H1 (cell line): ENCODE measurements around the gene SYDE2. TPM values are rescaled to one million over a fixed set of nuclear protein-coding genes. Genes with fewer than 3 reads are reported as not detected.

Experiments
- CTCF ChIA-PET: fragments of 300-600 bp; sonication (Branson Sonifier 250); formaldehyde crosslinking; loops from one replicate; lab custom pipeline; 2021; ENCODE audit not compliant: partially characterized antibody; lab: Charles Lee
- POLR2A ChIA-PET: fragments of 300-600 bp; sonication (Branson Sonifier 250); formaldehyde crosslinking; loops from one replicate; lab custom pipeline; 2021; ENCODE audit warnings: inconsistent platforms; ENCODE audit not compliant: partially characterized antibody; lab: Charles Lee
- DNase-seq, 2 experiments: peaks; one replicate each; pipeline versions ENCODE4 v3.0.0 to v3.0.0-alpha.2; 2010 to 2022; ENCODE audit warnings: low spot score in 2 of 2, low read depth in 1 of 2, mixed read lengths in 1 of 2
- FAIRE-seq: peaks from 2 replicates; lab custom pipeline; 2011; peaks lifted over from hg19 to GRCh38; lab: Jason Lieb, UNC
- H2AFZ ChIP-seq: 2 replicates; pipeline ENCODE4 v1.8.1; 2012; ENCODE audit warnings: low read length, inconsistent platforms
- H2AK5ac ChIP-seq: 2 replicates; pipeline ENCODE4 v1.6.1; 2013; ENCODE audit warnings: low read depth, low read length
- H2BK120ac ChIP-seq: replicated peaks from 2 replicates; pipeline ENCODE3; 2013; ENCODE audit warnings: low read depth, low read length, inconsistent platforms
- H2BK12ac ChIP-seq: 2 replicates; pipeline ENCODE4 v1.6.1; 2013; ENCODE audit warnings: low read depth, low read length
- H2BK15ac ChIP-seq: 2 replicates; pipeline ENCODE4 v1.6.1; 2013; ENCODE audit warnings: low read length
- H2BK20ac ChIP-seq: 2 replicates; pipeline ENCODE4 v1.6.1; 2013; ENCODE audit warnings: low read length
- H2BK5ac ChIP-seq: 2 replicates; pipeline ENCODE4 v1.6.1; 2013; ENCODE audit warnings: low read depth, low read length
- H3K14ac ChIP-seq: 2 replicates; pipeline ENCODE4 v1.6.1; 2013; ENCODE audit warnings: inconsistent platforms; ENCODE audit not compliant: insufficient read length
- H3K18ac ChIP-seq: 2 replicates; pipeline ENCODE4 v1.6.1; 2013; ENCODE audit warnings: low read length; ENCODE audit errors: extremely low read depth
- H3K23ac ChIP-seq: 2 replicates; pipeline ENCODE4 v1.6.1; 2013; ENCODE audit warnings: inconsistent platforms; ENCODE audit not compliant: insufficient read length
- H3K23me2 ChIP-seq: 2 replicates; pipeline ENCODE4 v1.6.1; 2013; ENCODE audit warnings: low read depth, low read length
- H3K27ac ChIP-seq: 2 replicates; pipeline ENCODE4 v1.6.1; 2011; ENCODE audit warnings: low read depth, low read length, inconsistent platforms
- H3K27me3 ChIP-seq, 4 experiments: replicated peaks in 1 of 4; 1 replicate in 1 of 4; 2 replicates in 3 of 4; pipeline versions ENCODE4 v1.6.1 to v1.8.1; 2011 to 2013; ENCODE audit warnings: low read length in 3 of 4, mild to moderate bottlenecking in 3 of 4, inconsistent platforms in 2 of 4, mixed read lengths in 2 of 4, moderate library complexity in 1 of 4; ENCODE audit not compliant: control insufficient read depth in 3 of 4, insufficient read depth in 3 of 4; ENCODE audit errors: extremely low read depth in 1 of 4
- H3K36me3 ChIP-seq, 4 experiments: 2 replicates each; pipeline versions ENCODE4 v1.6.1 to v1.8.1; 2011 to 2013; ENCODE audit warnings: mild to moderate bottlenecking in 4 of 4, low read length in 3 of 4, moderate library complexity in 2 of 4, control low read depth in 1 of 4, inconsistent platforms in 1 of 4; ENCODE audit not compliant: insufficient read depth in 4 of 4, control insufficient read depth in 2 of 4
- H3K4ac ChIP-seq: replicated peaks from 2 replicates; pipeline ENCODE3; 2013; ENCODE audit warnings: low read length, low read depth, mixed read lengths, inconsistent platforms; ENCODE audit not compliant: insufficient read length
- H3K4me1 ChIP-seq, 4 experiments: replicated peaks in 1 of 4; 1 replicate in 1 of 4; 2 replicates in 3 of 4; pipeline versions ENCODE4 v1.6.1 to v1.8.1; 2011 to 2013; ENCODE audit warnings: low read length in 3 of 4, inconsistent platforms in 2 of 4, mixed read lengths in 1 of 4; ENCODE audit not compliant: insufficient read depth in 4 of 4, control insufficient read depth in 3 of 4
- H3K4me2 ChIP-seq, 2 experiments: 2 replicates each; pipeline versions ENCODE4 v1.6.1 to v1.8.1; 2011 to 2013; ENCODE audit warnings: low read depth in 2 of 2, low read length in 2 of 2, control low read depth in 1 of 2, inconsistent platforms in 1 of 2, mild to moderate bottlenecking in 1 of 2; ENCODE audit not compliant: insufficient read depth in 1 of 2
- H3K4me3 ChIP-seq, 4 experiments: fragments of 200-600, 300-600 bp in 1 of 4; sonication (generic), shearing (Covaris generic), sonication (Bioruptor Twin) in 1 of 4; 2 replicates each; pipeline versions ENCODE4 v1.5.1 to v1.8.1; 2011 to 2016; ENCODE audit warnings: low read length in 4 of 4, low read depth in 3 of 4, control low read depth in 2 of 4, inconsistent platforms in 2 of 4, mild to moderate bottlenecking in 2 of 4, mixed read lengths in 1 of 4, moderate library complexity in 1 of 4; ENCODE audit not compliant: insufficient read depth in 2 of 4; ENCODE audit errors: extremely low read depth in 1 of 4
- H3K56ac ChIP-seq: replicated peaks from 2 replicates; pipeline ENCODE3; 2013; ENCODE audit warnings: low read depth, mild to moderate bottlenecking, mixed read lengths, low read length, inconsistent platforms; ENCODE audit not compliant: insufficient read length
- H3K79me1 ChIP-seq: 2 replicates; pipeline ENCODE4 v1.6.1; 2013; ENCODE audit warnings: low read depth, low read length, control low read depth
- H3K79me2 ChIP-seq, 2 experiments: 2 replicates each; pipeline versions ENCODE4 v1.6.1 to v1.8.1; 2012 to 2013; ENCODE audit warnings: low read length in 2 of 2, mild to moderate bottlenecking in 2 of 2, inconsistent platforms in 1 of 2; ENCODE audit not compliant: insufficient read depth in 2 of 2, control insufficient read depth in 1 of 2
- H3K9ac ChIP-seq, 4 experiments: replicated peaks in 1 of 4; 1 replicate in 1 of 4; 2 replicates in 3 of 4; pipeline versions ENCODE4 v1.6.1 to v1.8.1; 2011 to 2013; ENCODE audit warnings: low read depth in 3 of 4, low read length in 3 of 4, control low read depth in 2 of 4, mild to moderate bottlenecking in 2 of 4, moderate library complexity in 2 of 4, inconsistent platforms in 1 of 4; ENCODE audit errors: extremely low read depth in 1 of 4
- H3K9me3 ChIP-seq, 2 experiments: 2 replicates each; pipeline versions ENCODE4 v1.6.1 to v1.8.1; 2012 to 2013; ENCODE audit warnings: mild to moderate bottlenecking in 2 of 2, moderate library complexity in 2 of 2, control low read depth in 1 of 2, inconsistent platforms in 1 of 2, low read depth in 1 of 2, low read length in 1 of 2, mixed read lengths in 1 of 2; ENCODE audit not compliant: insufficient read depth in 2 of 2
- H4K20me1 ChIP-seq, 2 experiments: replicated peaks in 1 of 2; 2 replicates each; pipeline versions ENCODE3 to v1.8.1; 2011 to 2013; ENCODE audit warnings: inconsistent platforms in 2 of 2, low read length in 2 of 2, mild to moderate bottlenecking in 1 of 2; ENCODE audit not compliant: insufficient read depth in 2 of 2, control insufficient read depth in 1 of 2
- H4K5ac ChIP-seq: 2 replicates; pipeline ENCODE4 v1.6.1; 2013; ENCODE audit warnings: low read length, low read depth, mixed read lengths, inconsistent platforms; ENCODE audit not compliant: insufficient read length
- H4K8ac ChIP-seq: 2 replicates; pipeline ENCODE4 v1.8.0; 2013; ENCODE audit warnings: mild to moderate bottlenecking, moderate library complexity, low read length, inconsistent platforms; ENCODE audit not compliant: insufficient read depth; ENCODE audit errors: extremely low read depth
- H4K91ac ChIP-seq: replicated peaks from 2 replicates; pipeline ENCODE3; 2013; ENCODE audit warnings: low read length, mixed read lengths, inconsistent platforms; ENCODE audit not compliant: insufficient read length
- RXRA ChIP-seq: IDR thresholded peaks from 2 replicates; pipeline ENCODE4 v1.6.1; 2011; ENCODE audit warnings: low read depth, mild to moderate bottlenecking, low read length, moderate library complexity; ENCODE audit not compliant: insufficient read depth
- WGBS, 2 experiments: shearing (Covaris generic) in 1 of 2; methylation state at CpG; one replicate each; pipeline versions ENCODE4 v1.1.6 to v1.1.7; 2013 to 2015; ENCODE audit warnings: low lambda C conversion rate in 2 of 2, mixed read lengths in 2 of 2, inconsistent platforms in 1 of 2, low coverage in 1 of 2, missing lambda C conversion rate in 1 of 2; ENCODE audit not compliant: insufficient replicate concordance in 2 of 2, insufficient coverage in 1 of 2, insufficient read length in 1 of 2; ENCODE audit errors: extremely low coverage in 1 of 2, missing lambda C conversion rate in 1 of 2; 5-methylcytosine and 5-hydroxymethylcytosine counted together
- polyA plus RNA-seq, 7 experiments: library from polyadenylated mRNA; depleted of rRNA in 3 of 7; stranded (reverse) in 5 of 7; unstranded in 2 of 7; fragments of >200 nt in 5 of 7; fragments of 200-250 nt in 2 of 7; gene quantifications; 1 replicate in 5 of 7; 2 replicates in 1 of 7; 4 replicates in 1 of 7; pipeline versions ENCODE4 v1.2.1 to v1.2.3, GENCODE V29; 2011 to 2013; ENCODE audit warnings: missing spikeins in 2 of 7, mixed read lengths in 2 of 7
- total RNA-seq: library from RNA; stranded (reverse); fragmentation: NEBNext Ultra II Directional; extraction: Animal tissue kit (Norgen Biotek cat#: 25700); gene quantifications from 2 replicates; pipeline ENCODE4 v1.2.1, GENCODE V29; 2021

Gene SYDE2
- total and polyA plus RNA-seq, 2 of the 8 experiments (the other 6 are each of a cell fraction or from before 2014, with no cell fraction given) = 1.6 to 14.6 TPM

DNA sequence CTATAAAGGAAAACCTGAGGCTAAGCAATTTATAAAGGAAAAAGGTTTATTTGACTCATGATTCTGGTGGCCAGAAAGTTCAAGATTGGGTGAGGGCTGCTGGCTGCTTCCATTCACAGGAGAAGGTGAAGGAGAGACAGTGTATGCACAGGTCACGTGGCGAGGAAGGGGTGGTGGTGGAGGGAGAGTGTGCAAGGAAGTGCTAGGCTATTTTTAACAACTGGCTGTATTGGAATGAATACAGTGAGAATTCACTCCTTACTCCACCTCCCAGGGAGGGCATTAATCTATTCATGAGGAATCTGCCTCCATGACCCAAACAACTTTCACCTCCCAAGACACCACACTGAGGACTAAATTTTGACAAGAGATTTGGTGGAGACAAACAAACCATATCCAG, 51.0 kb downstream of the SYDE2 start:
- no peak overlapping the region for H4K91ac ChIP-seq
- CTCF ChIA-PET = interaction anchor here (0.9 to 3.3 kb wide), 5 partner anchors 10 to 105 kb away, joined by 4 to 13 read pairs (median 12); no protein-coding TSS in a partner anchor
- H3K18ac ChIP-seq = 0 out of 2 replicates have a peak overlapping the region, but pooled peaks have one; percentile 53
- 0 out of 2 replicates have a peak overlapping the region, but pooled peaks have one; percentile 62 for H2BK5ac ChIP-seq
- H2AFZ ChIP-seq = no peak overlapping the region
- H2BK120ac ChIP-seq = no peak overlapping the region
- H3K4ac ChIP-seq = no peak overlapping the region
- no peaks in the 10 kb centered on the region for H3K9me3 ChIP-seq
- H3K4me2 ChIP-seq = no peak overlapping the region
- POLR2A ChIA-PET = interaction anchor here (0.6 kb wide), 1 partner anchor 261 kb away, joined by 4 read pairs; no protein-coding TSS in a partner anchor
- H3K79me2 ChIP-seq = no peaks in the 10 kb centered on the region
- H3K27me3 ChIP-seq = no peaks in the 10 kb centered on the region
- no peaks in the 10 kb centered on the region for H4K20me1 ChIP-seq
- no peak overlapping the region for H2BK12ac ChIP-seq
- no peaks in the 10 kb centered on the region; the same call in 1 of the 2 replicates for H3K23me2 ChIP-seq
- no peak overlapping the region for H2AK5ac ChIP-seq
- H3K9ac ChIP-seq = no peak overlapping the region
- H4K8ac ChIP-seq = no peak overlapping the region
- FAIRE-seq = no peak
- no peak for DNase-seq
- no peak overlapping the region for H4K5ac ChIP-seq
- H3K36me3 ChIP-seq = no peaks in the 10 kb centered on the region
- no peak overlapping the region for H2BK15ac ChIP-seq
- H3K4me3 ChIP-seq = no peak overlapping the region
- peaks cover 0 to 12% (median 7%) of the 10 kb centered on the region in 4 experiments; a peak in 5 of 7 replicates for H3K4me1 ChIP-seq
- H3K27ac ChIP-seq = no peak overlapping the region
- H2BK20ac ChIP-seq = no peak overlapping the region
- H3K23ac ChIP-seq = no peak overlapping the region
- no peaks in the 10 kb centered on the region for H3K79me1 ChIP-seq
- no peak overlapping the region for H3K56ac ChIP-seq
- 31% methylated on average over 2 of the region's 2 CpGs; no CpG with 5 or more reads in 1 of the 2 experiments for WGBS, 2 experiments
- no peak overlapping the region for H3K14ac ChIP-seq
- TF ChIP-seq RXRA = no peak
